ENCODE data around the gene FAXC.
"Not testable (repeated sequence)": the region's sequence is repeated elsewhere in the genome, so short reads cannot be mapped to it uniquely, and the experiment has no call there.

The FAXC gene

GRCh38 chr6:99282479-99283062 lies 66.9 kb downstream of the FAXC start:
- DNase-seq: no peak

GRCh38 chr6:99276747-99277146 lies 72.7 kb downstream of the FAXC start:
- DNase-seq: no peak

GRCh38 chr6:99270826-99271225 lies 78.6 kb downstream of the FAXC start:
- DNase-seq: no peak

GRCh38 chr6:99270030-99270429 lies 79.4 kb downstream of the FAXC start:
- no peak for DNase-seq

GRCh38 chr6:99269207-99269606 lies 80.3 kb downstream of the FAXC start:
- DNase-seq: no peak

GRCh38 chr6:99266996-99267395 lies 82.5 kb downstream of the FAXC start:
- DNase-seq: not testable (repeated sequence)

GRCh38 chr6:99265447-99265846 lies 84.0 kb downstream of the FAXC start:
- DNase-seq: not testable (repeated sequence)

- DNase-seq: no peak
Observed at GRCh38 chr6:99254616-99255550, 94.6 kb downstream of the FAXC start.

- DNase-seq: no peak
Observed at GRCh38 chr6:99253271-99253670, 96.2 kb downstream of the FAXC start.

GRCh38 chr6:99252421-99252820 lies 97.1 kb downstream of the FAXC start:
- no peak for DNase-seq

- DNase-seq: no peak
Observed at GRCh38 chr6:99250476-99250875, 99.0 kb downstream of the FAXC start.

GRCh38 chr6:99246602-99247001 lies 102.9 kb downstream of the FAXC start:
- no peak for DNase-seq

GRCh38 chr6:99241905-99242534 lies 107.5 kb downstream of the FAXC start:
- peak in 1 of 2 experiments; percentile 4 for DNase-seq

- no peak for DNase-seq
Observed at GRCh38 chr6:99236010-99236409, 113.5 kb downstream of the FAXC start.

GRCh38 chr6:99233219-99233618 lies 116.3 kb downstream of the FAXC start:
- no peak for DNase-seq

GRCh38 chr6:99232056-99232455 lies 117.4 kb downstream of the FAXC start:
- no peak for DNase-seq

- no peak for DNase-seq
Observed at GRCh38 chr6:99225172-99225571, 124.3 kb downstream of the FAXC start.
